Lung (tissue), 12 donors: ENCODE results near the gene FOXP1. TPM values are rescaled to one million over a fixed set of nuclear protein-coding genes. Genes with fewer than 3 reads are reported as not detected.

Experiments used
- ATAC-seq: fragments of 200-7000 bp; cut with Tn5 transposase; one replicate; pipeline ENCODE4 v1.9.1; 2020; ENCODE audit warnings: moderate number of reproducible peaks; ENCODE audit not compliant: insufficient read depth, low FRiP score
- DNase-seq, 3 donors: peaks; one replicate each; pipeline ENCODE4 v3.0.0-alpha.2; 2013 to 2017
- H3K27ac ChIP-seq, 2 donors: one replicate each; pipeline ENCODE4 v1.5.1; 2013; ENCODE audit warnings: mild to moderate bottlenecking in 2 of 2, moderate library complexity in 2 of 2, control low read depth in 1 of 2, inconsistent platforms in 1 of 2, low read depth in 1 of 2, low read length in 1 of 2
- H3K27me3 ChIP-seq, 3 donors: one replicate each; pipeline ENCODE4 v1.5.1; 2013; ENCODE audit warnings: low read length in 2 of 3; ENCODE audit not compliant: control insufficient read depth in 3 of 3, insufficient read depth in 3 of 3
- H3K36me3 ChIP-seq, 4 donors: one replicate each; pipeline ENCODE4 v1.5.1; 2013; ENCODE audit warnings: low read length in 4 of 4, mild to moderate bottlenecking in 1 of 4, moderate library complexity in 1 of 4; ENCODE audit not compliant: control insufficient read depth in 4 of 4, insufficient read depth in 4 of 4
- H3K4me1 ChIP-seq, 5 donors: one replicate each; pipeline ENCODE4 v1.5.1; 2013; ENCODE audit warnings: low read length in 5 of 5, mild to moderate bottlenecking in 2 of 5, moderate library complexity in 1 of 5; ENCODE audit not compliant: control insufficient read depth in 5 of 5, insufficient read depth in 5 of 5
- H3K4me3 ChIP-seq: one replicate; pipeline ENCODE4 v1.5.1; 2013; ENCODE audit warnings: mild to moderate bottlenecking, control low read depth, moderate library complexity
- H3K9ac ChIP-seq, 2 donors: one replicate each; pipeline ENCODE4 v1.5.1; 2013; ENCODE audit warnings: low read length in 2 of 2, control low read depth in 1 of 2; ENCODE audit not compliant: insufficient read depth in 1 of 2
- H3K9me3 ChIP-seq, 4 donors: one replicate each; pipeline ENCODE4 v1.5.1; 2013; ENCODE audit warnings: low read length in 3 of 4, mild to moderate bottlenecking in 1 of 4, moderate library complexity in 1 of 4; ENCODE audit not compliant: control insufficient read depth in 4 of 4, insufficient read depth in 3 of 4
- WGBS, 2 donors: extraction: QIAGEN DNeasy Blood & Tissue Kit; methylation state at CpG; one replicate each; pipeline ENCODE4 v1.1.7; 2013; 5-methylcytosine and 5-hydroxymethylcytosine counted together
- polyA plus RNA-seq, 2 donors: library from polyadenylated mRNA; stranded (reverse); fragments of 200-250 nt; gene quantifications; one replicate each; pipeline ENCODE4 v1.2.1, GENCODE V29; 2013
- total RNA-seq, 2 donors: library from RNA; depleted of rRNA in 1 of 2; stranded (reverse); fragments of >200 nt in 1 of 2; gene quantifications; one replicate each; pipeline ENCODE4 v1.2.1, GENCODE V29; 2014 to 2021
- TF ChIP-seq, protein P1 (sequence below): IDR thresholded peaks from 2 replicates; pipeline ENCODE4 v1.5.1; 2012; ENCODE audit warnings: mild to moderate bottlenecking; ENCODE audit errors: control extremely low read depth, extremely low read depth
- donor health status: control.
- donor health status: control.
- donor health status: Bipolar disorder and iron deficiency.
- donor health status: healthy.
- donor health status: DM: yes; HTN: yes; CAD: no.

The FOXP1 gene
- total and polyA plus RNA-seq, 4 donors = 13.8 to 287 (median 73.9) TPM

DNA sequence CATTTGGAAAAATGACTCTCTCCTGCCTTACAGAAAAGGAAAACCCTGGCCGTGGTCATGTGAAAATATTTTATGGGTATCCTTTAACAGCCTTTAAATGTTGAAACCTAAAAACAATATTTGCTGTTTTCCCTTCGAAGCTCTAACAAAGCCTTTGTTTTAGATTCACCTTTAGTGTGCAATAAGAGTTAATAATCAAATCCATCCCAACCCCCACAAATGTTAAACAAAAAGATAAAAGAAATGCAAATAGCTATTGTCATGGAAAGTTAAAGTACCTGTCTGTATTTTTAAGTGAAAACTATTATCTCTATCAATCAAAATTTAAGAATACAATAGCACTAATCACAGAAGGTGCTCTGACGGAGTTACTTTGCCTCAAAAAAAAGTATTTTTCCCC is 279.3 kb downstream of the FOXP1 start:
- TF ChIP-seq, protein P1, sequence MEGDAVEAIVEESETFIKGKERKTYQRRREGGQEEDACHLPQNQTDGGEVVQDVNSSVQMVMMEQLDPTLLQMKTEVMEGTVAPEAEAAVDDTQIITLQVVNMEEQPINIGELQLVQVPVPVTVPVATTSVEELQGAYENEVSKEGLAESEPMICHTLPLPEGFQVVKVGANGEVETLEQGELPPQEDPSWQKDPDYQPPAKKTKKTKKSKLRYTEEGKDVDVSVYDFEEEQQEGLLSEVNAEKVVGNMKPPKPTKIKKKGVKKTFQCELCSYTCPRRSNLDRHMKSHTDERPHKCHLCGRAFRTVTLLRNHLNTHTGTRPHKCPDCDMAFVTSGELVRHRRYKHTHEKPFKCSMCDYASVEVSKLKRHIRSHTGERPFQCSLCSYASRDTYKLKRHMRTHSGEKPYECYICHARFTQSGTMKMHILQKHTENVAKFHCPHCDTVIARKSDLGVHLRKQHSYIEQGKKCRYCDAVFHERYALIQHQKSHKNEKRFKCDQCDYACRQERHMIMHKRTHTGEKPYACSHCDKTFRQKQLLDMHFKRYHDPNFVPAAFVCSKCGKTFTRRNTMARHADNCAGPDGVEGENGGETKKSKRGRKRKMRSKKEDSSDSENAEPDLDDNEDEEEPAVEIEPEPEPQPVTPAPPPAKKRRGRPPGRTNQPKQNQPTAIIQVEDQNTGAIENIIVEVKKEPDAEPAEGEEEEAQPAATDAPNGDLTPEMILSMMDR = no peak
- no peak for ATAC-seq
- no peaks in the 10 kb centered on the region for H3K36me3 ChIP-seq
- H3K27ac ChIP-seq = peak overlapping the region in 1 of 2 donors; percentile 72
- no peak overlapping the region for H3K4me3 ChIP-seq
- no peaks in the 10 kb centered on the region for H3K9me3 ChIP-seq
- DNase-seq = no peak
- 59 to 63% methylated on average over 3 of the region's 3 CpGs for WGBS, 2 donors
- H3K9ac ChIP-seq = no peak overlapping the region
- H3K27me3 ChIP-seq = no peaks in the 10 kb centered on the region
- peaks cover 0 to 70% (median 15%) of the 10 kb centered on the region in 5 donors for H3K4me1 ChIP-seq

DNA sequence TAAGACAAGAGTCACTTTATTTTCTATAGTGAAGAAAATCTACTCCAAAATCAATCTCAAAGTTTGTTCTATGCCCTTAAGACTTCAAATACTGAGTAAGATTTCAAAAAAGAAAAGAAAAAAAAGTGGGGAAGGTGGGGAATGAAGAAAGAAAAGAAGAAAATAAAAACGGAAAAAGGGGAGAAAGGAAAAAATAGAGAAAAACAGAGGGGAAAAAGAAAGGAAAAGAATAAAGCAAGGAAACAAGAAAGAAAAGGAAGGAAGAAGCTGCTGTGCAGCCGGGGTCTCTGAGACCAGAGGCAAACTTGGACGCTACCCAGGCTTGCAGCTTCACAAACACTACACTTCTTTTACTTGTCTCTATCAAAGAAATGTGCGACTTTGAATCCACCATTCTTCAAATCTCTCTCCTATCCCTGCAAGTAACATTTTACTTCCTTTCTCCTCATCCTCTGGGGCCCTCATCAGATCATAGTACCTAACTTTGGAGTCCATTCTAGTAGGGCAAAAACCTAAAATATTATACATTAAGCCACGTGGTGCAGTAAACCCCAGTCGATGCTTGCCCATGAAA is 279.8 kb downstream of the FOXP1 start:
- H3K4me3 ChIP-seq = no peak overlapping the region
- H3K36me3 ChIP-seq = no peaks in the 10 kb centered on the region
- TF ChIP-seq, protein P1 = no peak
- H3K27me3 ChIP-seq = no peaks in the 10 kb centered on the region
- H3K9me3 ChIP-seq = no peaks in the 10 kb centered on the region
- H3K9ac ChIP-seq = peak overlapping the region in 1 of 2 donors; percentile 67
- no peak overlapping the region for H3K27ac ChIP-seq
- peaks cover 0 to 64% (median 12%) of the 10 kb centered on the region in 5 donors for H3K4me1 ChIP-seq
- ATAC-seq (no peak), DNase-seq (peak in 2 of 3 donors; percentile 58 to 68)
- WGBS, 2 donors = 23 to 24% methylated on average over 6 of the region's 6 CpGs

- ATAC-seq (no peak), DNase-seq (no peak)
- Histone ChIP-seq H3K4me1 (peaks cover 0 to 53% (median 10%) of the 10 kb centered on the region in 5 donors), H3K9me3 (no peaks in the 10 kb centered on the region), H3K36me3 (no peaks in the 10 kb centered on the region), H3K27ac (no peak overlapping the region), H3K4me3 (no peak overlapping the region), H3K27me3 (no peaks in the 10 kb centered on the region), H3K9ac (no peak overlapping the region)
- WGBS, 2 donors = 61 to 80% methylated on average over 2 of the region's 2 CpGs
- TF ChIP-seq, protein P1 = no peak
These were observed 280.9 kb downstream of the FOXP1 start for GRCh38 chr3:71302604-71303003.

DNA sequence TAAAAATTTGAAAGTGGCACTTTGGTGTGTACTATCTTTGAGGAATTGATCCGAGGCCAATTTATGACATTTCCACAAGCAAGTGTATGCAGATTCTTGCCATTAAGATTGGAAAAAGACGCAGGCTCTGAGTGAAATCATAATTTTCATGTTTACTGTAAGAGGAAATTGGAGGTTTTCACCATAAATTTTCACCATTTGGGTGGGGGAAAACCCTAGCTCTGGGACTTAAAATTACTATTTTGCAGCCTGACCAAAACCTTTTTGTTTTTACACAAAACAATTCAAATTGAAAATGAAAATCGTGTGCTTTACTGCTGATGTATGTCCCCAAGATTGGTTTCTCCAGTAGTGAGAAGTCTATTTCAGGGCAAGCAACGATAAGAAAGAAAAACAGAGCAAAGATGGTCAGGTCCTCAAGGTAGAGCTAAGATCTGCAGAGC is 282.6 kb downstream of the FOXP1 start:
- no peak for ATAC-seq
- no peaks in the 10 kb centered on the region for H3K9me3 ChIP-seq
- H3K27ac ChIP-seq = no peak overlapping the region
- H3K9ac ChIP-seq = no peak overlapping the region
- TF ChIP-seq, protein P1 = no peak
- peaks cover 0 to 37% (median 8%) of the 10 kb centered on the region in 5 donors for H3K4me1 ChIP-seq
- H3K27me3 ChIP-seq = no peaks in the 10 kb centered on the region
- 64 to 69% methylated on average over 4 of the region's 4 CpGs for WGBS, 2 donors
- DNase-seq = no peak
- no peaks in the 10 kb centered on the region for H3K36me3 ChIP-seq
- no peak overlapping the region for H3K4me3 ChIP-seq
